ENCODE measurements around the gene ANOS1. TPM values are rescaled to one million over a fixed set of nuclear protein-coding genes. Genes with fewer than 3 reads are reported as not detected.

The ANOS1 gene
- total RNA-seq, 1 donor = under 0.01 TPM

- Histone ChIP-seq H3K9me3 (ENCODE audit: low read depth, low read length) (no peaks in the 10 kb centered on the region), H3K4me3 (ENCODE audit: low read length) (no peak overlapping the region), H3K4me1 (ENCODE audit: insufficient read depth, low read length) (no peaks in the 10 kb centered on the region), H3K27me3 (ENCODE audit: insufficient read depth, low read length) (no peaks in the 10 kb centered on the region)
Observed at GRCh38 chrX:8675006-8675630, 56.8 kb downstream of the ANOS1 start.

- H3K4me1 ChIP-seq (ENCODE audit: insufficient read depth, low read length) = no peaks in the 10 kb centered on the region
- H3K9me3 ChIP-seq (ENCODE audit: low read depth, low read length) = no peaks in the 10 kb centered on the region
- H3K4me3 ChIP-seq (ENCODE audit: low read length) = no peak overlapping the region
- no peaks in the 10 kb centered on the region for H3K27me3 ChIP-seq (ENCODE audit: insufficient read depth, low read length)
Observed at GRCh38 chrX:8673201-8673600, 58.7 kb downstream of the ANOS1 start.

- no peaks in the 10 kb centered on the region for H3K9me3 ChIP-seq (ENCODE audit: low read depth, low read length)
- H3K4me1 ChIP-seq (ENCODE audit: insufficient read depth, low read length) = no peaks in the 10 kb centered on the region
- no peak overlapping the region for H3K4me3 ChIP-seq (ENCODE audit: low read length)
- no peaks in the 10 kb centered on the region for H3K27me3 ChIP-seq (ENCODE audit: insufficient read depth, low read length)
Observed at GRCh38 chrX:8672176-8672575, 59.8 kb downstream of the ANOS1 start.

GRCh38 chrX:8668813-8669212 is 63.1 kb downstream of the ANOS1 start:
- no peaks in the 10 kb centered on the region for H3K9me3 ChIP-seq (ENCODE audit: low read depth, low read length)
- H3K27me3 ChIP-seq (ENCODE audit: insufficient read depth, low read length) = no peaks in the 10 kb centered on the region
- no peaks in the 10 kb centered on the region for H3K4me1 ChIP-seq (ENCODE audit: insufficient read depth, low read length)
- no peak overlapping the region for H3K4me3 ChIP-seq (ENCODE audit: low read length)

DNA sequence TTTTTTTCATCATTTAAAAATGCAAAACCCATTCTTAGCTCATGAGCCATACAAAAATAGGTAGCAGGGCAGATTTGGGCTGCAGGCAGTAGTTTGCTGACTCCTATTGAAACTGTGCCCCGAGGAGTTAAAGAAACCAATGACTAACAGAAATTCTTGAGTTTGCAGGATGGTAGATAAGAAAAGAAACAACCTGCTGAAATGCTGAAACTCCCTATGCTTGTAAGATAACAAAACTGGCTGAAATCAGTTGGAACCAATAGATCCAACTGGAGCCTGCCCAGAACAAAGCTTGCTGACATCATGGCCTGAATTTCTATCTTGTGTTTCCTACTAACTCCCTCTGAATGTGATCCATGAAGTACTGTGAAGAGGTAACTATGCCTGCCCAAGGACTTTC is 68.6 kb downstream of the ANOS1 start:
- H3K4me1 ChIP-seq (ENCODE audit: insufficient read depth, low read length) = no peaks in the 10 kb centered on the region
- H3K9me3 ChIP-seq (ENCODE audit: low read depth, low read length) = no peaks in the 10 kb centered on the region
- H3K4me3 ChIP-seq (ENCODE audit: low read length) = no peak overlapping the region
- no peaks in the 10 kb centered on the region for H3K27me3 ChIP-seq (ENCODE audit: insufficient read depth, low read length)

GRCh38 chrX:8657883-8658282 is 74.1 kb downstream of the ANOS1 start:
- no peaks in the 10 kb centered on the region for H3K4me1 ChIP-seq (ENCODE audit: insufficient read depth, low read length)
- no peak overlapping the region for H3K4me3 ChIP-seq (ENCODE audit: low read length)
- no peaks in the 10 kb centered on the region for H3K9me3 ChIP-seq (ENCODE audit: low read depth, low read length)
- no peaks in the 10 kb centered on the region for H3K27me3 ChIP-seq (ENCODE audit: insufficient read depth, low read length)

GRCh38 chrX:8653956-8654355 is 78.0 kb downstream of the ANOS1 start:
- H3K4me1 ChIP-seq (ENCODE audit: insufficient read depth, low read length) = no peaks in the 10 kb centered on the region
- H3K9me3 ChIP-seq (ENCODE audit: low read depth, low read length) = no peaks in the 10 kb centered on the region
- H3K27me3 ChIP-seq (ENCODE audit: insufficient read depth, low read length) = no peaks in the 10 kb centered on the region
- no peak overlapping the region for H3K4me3 ChIP-seq (ENCODE audit: low read length)

- no peaks in the 10 kb centered on the region for H3K27me3 ChIP-seq (ENCODE audit: insufficient read depth, low read length)
- no peak overlapping the region for H3K4me3 ChIP-seq (ENCODE audit: low read length)
- H3K4me1 ChIP-seq (ENCODE audit: insufficient read depth, low read length) = no peaks in the 10 kb centered on the region
- H3K9me3 ChIP-seq (ENCODE audit: low read depth, low read length) = no peaks in the 10 kb centered on the region
Observed at GRCh38 chrX:8649969-8650368, 82.0 kb downstream of the ANOS1 start.

DNA sequence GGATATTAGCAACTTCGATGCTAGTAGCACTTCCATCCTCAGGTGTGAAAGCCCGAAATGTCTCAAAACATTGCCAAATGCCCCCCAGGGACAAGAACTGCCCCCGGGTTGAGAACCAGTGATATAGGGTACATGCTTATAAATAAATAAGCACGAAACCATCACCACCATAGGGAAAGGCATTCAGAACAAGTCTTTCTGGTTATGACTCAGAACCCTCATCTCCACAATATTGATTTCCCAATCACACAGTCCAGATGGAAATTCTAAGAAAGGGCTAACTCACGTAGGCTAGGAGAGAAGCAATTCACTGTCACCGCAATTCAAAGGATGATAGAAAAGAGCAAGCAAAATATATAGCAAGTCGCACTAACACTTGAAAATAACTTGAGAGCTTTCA is 84.8 kb downstream of the ANOS1 start:
- Histone ChIP-seq H3K4me1 (ENCODE audit: insufficient read depth, low read length) (no peaks in the 10 kb centered on the region), H3K27me3 (ENCODE audit: insufficient read depth, low read length) (no peaks in the 10 kb centered on the region), H3K4me3 (ENCODE audit: low read length) (no peak overlapping the region), H3K9me3 (ENCODE audit: low read depth, low read length) (no peaks in the 10 kb centered on the region)

- no peaks in the 10 kb centered on the region for H3K9me3 ChIP-seq (ENCODE audit: low read depth, low read length)
- no peak overlapping the region for H3K4me3 ChIP-seq (ENCODE audit: low read length)
- H3K4me1 ChIP-seq (ENCODE audit: insufficient read depth, low read length) = no peaks in the 10 kb centered on the region
- H3K27me3 ChIP-seq (ENCODE audit: insufficient read depth, low read length) = no peaks in the 10 kb centered on the region
Observed at GRCh38 chrX:8639949-8640475, 91.9 kb downstream of the ANOS1 start.

- Histone ChIP-seq H3K4me1 (ENCODE audit: insufficient read depth, low read length) (no peaks in the 10 kb centered on the region), H3K4me3 (ENCODE audit: low read length) (no peak overlapping the region), H3K9me3 (ENCODE audit: low read depth, low read length) (no peaks in the 10 kb centered on the region), H3K27me3 (ENCODE audit: insufficient read depth, low read length) (no peaks in the 10 kb centered on the region)
Observed at GRCh38 chrX:8636497-8636896, 95.4 kb downstream of the ANOS1 start.

DNA sequence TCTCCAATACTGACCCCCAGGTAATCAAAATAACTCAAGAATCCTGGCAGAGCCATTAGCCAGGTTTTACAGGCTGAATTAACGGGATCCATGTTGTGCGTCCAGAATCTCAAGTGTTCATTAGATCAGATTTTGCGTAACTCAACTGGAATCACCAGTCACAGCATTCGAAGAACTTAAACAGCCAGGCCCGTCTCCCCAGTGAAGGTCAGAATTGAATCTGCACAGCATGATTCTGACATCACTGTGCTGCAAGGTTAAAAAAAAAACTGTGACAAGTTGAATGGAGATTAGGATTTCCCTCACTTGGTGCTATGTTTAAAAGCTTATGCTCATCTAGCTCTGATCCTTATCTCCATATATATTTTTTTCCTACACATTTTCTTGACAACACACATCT is 96.1 kb downstream of the ANOS1 start:
- no peak overlapping the region for H3K4me3 ChIP-seq (ENCODE audit: low read length)
- no peaks in the 10 kb centered on the region for H3K9me3 ChIP-seq (ENCODE audit: low read depth, low read length)
- H3K4me1 ChIP-seq (ENCODE audit: insufficient read depth, low read length) = no peaks in the 10 kb centered on the region
- H3K27me3 ChIP-seq (ENCODE audit: insufficient read depth, low read length) = no peaks in the 10 kb centered on the region

GRCh38 chrX:8632924-8633323 is 99.0 kb downstream of the ANOS1 start:
- Histone ChIP-seq H3K9me3 (ENCODE audit: low read depth, low read length) (no peaks in the 10 kb centered on the region), H3K27me3 (ENCODE audit: insufficient read depth, low read length) (no peaks in the 10 kb centered on the region), H3K4me1 (ENCODE audit: insufficient read depth, low read length) (no peaks in the 10 kb centered on the region), H3K4me3 (ENCODE audit: low read length) (no peak overlapping the region)

- Histone ChIP-seq H3K4me3 (ENCODE audit: low read length) (no peak overlapping the region), H3K27me3 (ENCODE audit: insufficient read depth, low read length) (no peaks in the 10 kb centered on the region), H3K4me1 (ENCODE audit: insufficient read depth, low read length) (no peaks in the 10 kb centered on the region), H3K9me3 (ENCODE audit: low read depth, low read length) (no peaks in the 10 kb centered on the region)
Observed at GRCh38 chrX:8629871-8630270, 102.1 kb downstream of the ANOS1 start.

DNA sequence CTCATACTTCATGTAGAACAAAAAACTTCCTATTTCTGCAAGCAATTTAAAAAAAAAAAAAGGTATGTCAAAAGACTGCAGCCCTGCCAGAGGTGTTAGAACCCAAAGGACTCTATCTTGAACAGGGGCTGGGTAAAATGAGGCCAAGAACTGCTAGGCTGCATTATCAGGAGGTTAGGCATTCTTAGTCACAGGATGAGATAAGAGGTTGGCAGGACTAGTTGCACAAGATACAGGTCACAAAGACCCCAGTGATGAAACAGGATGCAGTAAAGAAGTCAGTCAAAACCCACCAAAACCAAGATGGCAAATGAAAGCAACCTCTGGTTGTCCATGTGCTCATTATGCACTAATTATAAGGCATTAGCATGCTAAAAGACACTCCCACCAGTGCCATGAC is 104.1 kb downstream of the ANOS1 start:
- Histone ChIP-seq H3K4me3 (ENCODE audit: low read length) (no peak overlapping the region), H3K27me3 (ENCODE audit: insufficient read depth, low read length) (no peaks in the 10 kb centered on the region), H3K9me3 (ENCODE audit: low read depth, low read length) (no peaks in the 10 kb centered on the region), H3K4me1 (ENCODE audit: insufficient read depth, low read length) (no peaks in the 10 kb centered on the region)

DNA sequence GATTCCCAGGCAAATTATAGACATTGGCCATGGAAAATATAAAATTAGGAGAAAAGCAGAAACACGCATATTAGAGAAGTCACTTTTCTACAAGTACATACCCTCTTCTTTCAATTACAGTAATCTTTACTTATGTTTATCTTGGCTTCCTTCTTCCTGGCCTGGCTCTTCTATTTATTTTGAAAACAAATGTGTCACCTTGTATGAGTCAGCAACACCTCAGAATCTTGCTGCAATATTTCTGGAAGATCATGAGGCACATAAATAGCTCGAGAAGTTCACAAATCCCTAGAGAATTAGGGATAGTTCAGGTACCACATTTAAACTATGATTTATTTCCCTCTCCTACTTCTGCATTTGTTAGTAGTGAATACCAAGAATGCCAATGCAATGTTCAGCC is 124.6 kb downstream of the ANOS1 start:
- no peaks in the 10 kb centered on the region for H3K27me3 ChIP-seq (ENCODE audit: insufficient read depth, low read length)
- H3K4me1 ChIP-seq (ENCODE audit: insufficient read depth, low read length) = no peaks in the 10 kb centered on the region
- no peak overlapping the region for H3K4me3 ChIP-seq (ENCODE audit: low read length)
- no peaks in the 10 kb centered on the region for H3K9me3 ChIP-seq (ENCODE audit: low read depth, low read length)
